Measurements from ENCODE around the gene DHRS7B. TPM values are rescaled to one million over a fixed set of nuclear protein-coding genes. Genes with fewer than 3 reads are reported as not detected.

Gene DHRS7B
- total RNA-seq, 1 donor = 15.2 TPM

- Histone ChIP-seq H3K4me3 (ENCODE audit: insufficient read depth, low read length) (peak overlapping the region; percentile 97), H3K4me1 (ENCODE audit: insufficient read depth, low read length) (peaks cover 27% of the 10 kb centered on the region), H2AFZ (ENCODE audit: low read length) (no peak overlapping the region), H3K36me3 (ENCODE audit: insufficient read depth, low read length) (peaks cover 27% of the 10 kb centered on the region), H3K79me2 (ENCODE audit: insufficient read depth, low read length) (peaks cover 81% of the 10 kb centered on the region), H3K4me2 (ENCODE audit: insufficient read depth, low read length) (peak overlapping the region; percentile 89), H3K9me3 (ENCODE audit: low read depth, low read length) (no peaks in the 10 kb centered on the region), H3K27ac (ENCODE audit: low read depth, low read length) (peak overlapping the region; percentile 89), H4K20me1 (ENCODE audit: insufficient read depth, low read length) (peaks cover 40% of the 10 kb centered on the region), H3K27me3 (ENCODE audit: insufficient read depth, low read length) (no peaks in the 10 kb centered on the region)
- peak; percentile 82 for DNase-seq (ENCODE audit: insufficient read length, low spot score, missing footprints)
- TF ChIP-seq CTCF (IDR thresholded peaks at IDR 0.05; ENCODE audit: extremely low read depth, low read depth, low read length) = no peak
These were observed 86.3 kb downstream of the DHRS7B start for GRCh38 chr17:21212826-21213637.

GRCh38 chr17:21213638-21214014 is 86.9 kb downstream of the DHRS7B start:
- peak overlapping the region; percentile 97 for H3K4me3 ChIP-seq (ENCODE audit: insufficient read depth, low read length)
- peak; percentile 94 for DNase-seq (ENCODE audit: insufficient read length, low spot score, missing footprints)
- no peaks in the 10 kb centered on the region for H3K9me3 ChIP-seq (ENCODE audit: low read depth, low read length)
- peaks cover 22% of the 10 kb centered on the region for H3K36me3 ChIP-seq (ENCODE audit: insufficient read depth, low read length)
- no peak for TF ChIP-seq CTCF (IDR thresholded peaks at IDR 0.05; ENCODE audit: extremely low read depth, low read depth, low read length)
- H3K79me2 ChIP-seq (ENCODE audit: insufficient read depth, low read length) = peaks cover 76% of the 10 kb centered on the region
- H4K20me1 ChIP-seq (ENCODE audit: insufficient read depth, low read length) = peaks cover 37% of the 10 kb centered on the region
- H3K27me3 ChIP-seq (ENCODE audit: insufficient read depth, low read length) = no peaks in the 10 kb centered on the region
- peak overlapping the region; percentile 89 for H3K4me2 ChIP-seq (ENCODE audit: insufficient read depth, low read length)
- H3K27ac ChIP-seq (ENCODE audit: low read depth, low read length) = peak overlapping the region; percentile 89
- H2AFZ ChIP-seq (ENCODE audit: low read length) = peak overlapping the region; percentile 83
- H3K4me1 ChIP-seq (ENCODE audit: insufficient read depth, low read length) = peaks cover 27% of the 10 kb centered on the region

- no peaks in the 10 kb centered on the region for H3K9me3 ChIP-seq (ENCODE audit: low read depth, low read length)
- peak within 1 kb of the TSS; percentile 92 for H3K4me2 ChIP-seq (ENCODE audit: insufficient read depth, low read length)
- H3K79me2 ChIP-seq (ENCODE audit: insufficient read depth, low read length) = peaks cover 75% of the 10 kb centered on the region
These were observed 87.4 kb downstream of the DHRS7B start, which contains the start of gene TMEM11 for GRCh38 chr17:21214015-21214776. Gene TMEM11 (minus strand): TSS chr17:21214161. CDS start chr17:21214152, 9 bp downstream.

More at GRCh38 chr17:21214015-21214776, 87.4 kb downstream of the DHRS7B start, which contains the start of gene TMEM11:
- peaks cover 23% of the 10 kb centered on the region for H3K36me3 ChIP-seq (ENCODE audit: insufficient read depth, low read length)
- H3K4me3 ChIP-seq (ENCODE audit: insufficient read depth, low read length) = peak within 1 kb of the TSS; percentile 97
- no peak for TF ChIP-seq CTCF (IDR thresholded peaks at IDR 0.05; ENCODE audit: extremely low read depth, low read depth, low read length)
- peak within 1 kb of the TSS; percentile 90 for H2AFZ ChIP-seq (ENCODE audit: low read length)
- peak; percentile 99 for DNase-seq (ENCODE audit: insufficient read length, low spot score, missing footprints)
- H3K27me3 ChIP-seq (ENCODE audit: insufficient read depth, low read length) = no peaks in the 10 kb centered on the region
- H3K27ac ChIP-seq (ENCODE audit: low read depth, low read length) = peak within 1 kb of the TSS; percentile 89
- H3K4me1 ChIP-seq (ENCODE audit: insufficient read depth, low read length) = peaks cover 27% of the 10 kb centered on the region
- peaks cover 36% of the 10 kb centered on the region for H4K20me1 ChIP-seq (ENCODE audit: insufficient read depth, low read length)
